NCI-H2196 (cell line): ENCODE data around the gene MINAR2.

Experiments used
- DNase-seq: peaks from one replicate; lab custom pipeline; 2025; ENCODE audit not compliant: unreplicated experiment; lab: John Stamatoyannopoulos, UW

MINAR2 gene

GRCh38 chr5:129771058-129771838 is 23.4 kb downstream of the MINAR2 start:
- DNase-seq, result peak; percentile 41

- DNase-seq, result no peak
Observed at GRCh38 chr5:129773376-129773775, 25.5 kb downstream of the MINAR2 start.

GRCh38 chr5:129781594-129781993 is 33.7 kb downstream of the MINAR2 start:
- DNase-seq, result no peak

GRCh38 chr5:129803403-129803802 is 55.5 kb downstream of the MINAR2 start:
- no peak for DNase-seq

- DNase-seq, result no peak
Observed at GRCh38 chr5:129804705-129805104, 56.8 kb downstream of the MINAR2 start.

- no peak for DNase-seq
Observed at GRCh38 chr5:129807162-129807814, 59.4 kb downstream of the MINAR2 start.
